Spleen (tissue), 11 donors: ENCODE measurements around the gene FN3KRP. TPM values are rescaled to one million over a fixed set of nuclear protein-coding genes. Genes with fewer than 3 reads are reported as not detected.
A peak's percentile ranks its signal among the peaks of the same experiment; 100 is the strongest.

Experiments
- DNase-seq: peaks from one replicate; pipeline ENCODE4 v3.0.0-alpha.2; 2020
- H3K27ac ChIP-seq, 8 donors: fragments of 200-600 bp; sonication (generic) in 7 of 8; 1 replicate in 4 of 8; 2 replicates in 4 of 8; pipeline versions ENCODE4 v1.5.0 to v1.8.0; 2016 to 2021; ENCODE audit warnings: inconsistent platforms in 4 of 8, mild to moderate bottlenecking in 4 of 8, moderate library complexity in 1 of 8
- H3K27me3 ChIP-seq, 7 donors: fragments of 200-600 bp; sonication (generic) in 6 of 7; replicated peaks in 1 of 7; 1 replicate in 4 of 7; 2 replicates in 3 of 7; pipeline versions ENCODE4 v1.5.0 to v1.8.0; 2016 to 2021; ENCODE audit warnings: inconsistent platforms in 3 of 7, mild to moderate bottlenecking in 1 of 7
- H3K36me3 ChIP-seq, 6 donors: fragments of 200-600 bp; sonication (generic) in 5 of 6; 1 replicate in 4 of 6; 2 replicates in 2 of 6; pipeline versions ENCODE4 v1.5.0 to v1.8.0; 2016 to 2021; ENCODE audit warnings: inconsistent platforms in 2 of 6
- H3K4me1 ChIP-seq, 6 donors: fragments of 200-600 bp; sonication (generic) in 5 of 6; 1 replicate in 3 of 6; 2 replicates in 3 of 6; pipeline versions ENCODE4 v1.5.0 to v1.8.0; 2016 to 2021; ENCODE audit warnings: inconsistent platforms in 3 of 6
- H3K4me3 ChIP-seq, 8 donors: fragments of 200-600 bp; sonication (generic) in 7 of 8; 1 replicate in 4 of 8; 2 replicates in 4 of 8; pipeline versions ENCODE4 v1.5.0 to v1.8.0; 2016 to 2021; ENCODE audit warnings: inconsistent platforms in 4 of 8, mild to moderate bottlenecking in 4 of 8, moderate library complexity in 2 of 8
- H3K9me3 ChIP-seq, 8 donors: fragments of 200-600 bp; sonication (generic) in 7 of 8; 1 replicate in 4 of 8; 2 replicates in 4 of 8; pipeline versions ENCODE4 v1.5.0 to v1.8.0; 2016 to 2021; ENCODE audit warnings: inconsistent platforms in 4 of 8
- CTCF ChIP-seq, 11 experiments: fragments of 200-600 bp in 7 of 11; fragments of 450-650 bp in 4 of 11; sonication (generic) in 4 of 11; IDR thresholded peaks in 8 of 11; conservative IDR thresholded peaks in 3 of 11; 1 replicate in 7 of 11; 2 replicates in 4 of 11; pipeline versions ENCODE4 v1.4.0 to v1.8.0; 2016 to 2021; ENCODE audit warnings: antibody characterized with exemption in 11 of 11, inconsistent platforms in 4 of 11, mild to moderate bottlenecking in 1 of 11
- POLR2A ChIP-seq, 3 donors: fragments of 450-650 bp; IDR thresholded peaks; one replicate each; pipeline ENCODE4 v1.5.1; 2017; ENCODE audit warnings: antibody characterized with exemption in 3 of 3, mild to moderate bottlenecking in 1 of 3
- POLR2AphosphoS5 ChIP-seq, 3 donors: sonication (generic); formaldehyde crosslinking; IDR thresholded peaks; one replicate each; pipeline ENCODE4 v1.5.1; 2017; ENCODE audit warnings: antibody characterized with exemption in 3 of 3
- WGBS, 5 donors: extraction: QIAGEN DNeasy Blood & Tissue Kit in 3 of 5; methylation state at CpG; one replicate each; pipeline versions ENCODE4 v1.1.5 to v1.1.7; 2013 to 2018; 5-methylcytosine and 5-hydroxymethylcytosine counted together
- intact Hi-C: fragments of 100-400 bp; cut with DNase I; formaldehyde crosslinking; loops from one replicate; pipeline ENCODE4 v1.15.0; 2023; ENCODE audit warnings: low total_unique reads
- microRNA-seq, 3 donors: library from miRNA; unstranded; fragments of <30 nt; microRNA quantifications; one replicate each; pipeline versions ENCODE4 to v1.1.0, GENCODE V29; 2019 to 2020
- polyA plus RNA-seq, 3 donors: library from polyadenylated mRNA; stranded (reverse); fragments of 200-250 nt; gene quantifications; one replicate each; pipeline ENCODE4 v1.2.1, GENCODE V29; 2013
- small RNA-seq, 4 donors: library from RNA; depleted of rRNA; stranded (forward); fragments of <200 nt; gene quantifications; one replicate each; pipeline ENCODE3, GENCODE V24; 2016
- total RNA-seq, 7 donors: library from RNA; depleted of rRNA in 3 of 7; stranded (reverse); fragments of >200 nt in 3 of 7; fragmentation: NEBNext Ultra II Directional in 4 of 7; extraction: Animal tissue kit (Norgen Biotek cat#: 25700) in 4 of 7; gene quantifications; one replicate each; pipeline versions ENCODE4 v1.1.0 to v1.2.1, GENCODE V29; 2016 to 2021
- donor health status: healthy with polysubstance abuse.
- donor health status: DM: no; HTN: no; CAD: no; lungs with moderate emphysema.
- donor health status: DM: no; HTN: no; CAD: no.
- donor health status: Bipolar disorder and iron deficiency.
- donor health status: healthy.
- donor health status: DM: no; HTN: no; CAD: no.
- donor health status: DM: yes; HTN: yes; CAD: no.

The FN3KRP gene
- total and polyA plus RNA-seq, 10 donors: 16.3 to 35.1 (median 24.8) TPM

DNA sequence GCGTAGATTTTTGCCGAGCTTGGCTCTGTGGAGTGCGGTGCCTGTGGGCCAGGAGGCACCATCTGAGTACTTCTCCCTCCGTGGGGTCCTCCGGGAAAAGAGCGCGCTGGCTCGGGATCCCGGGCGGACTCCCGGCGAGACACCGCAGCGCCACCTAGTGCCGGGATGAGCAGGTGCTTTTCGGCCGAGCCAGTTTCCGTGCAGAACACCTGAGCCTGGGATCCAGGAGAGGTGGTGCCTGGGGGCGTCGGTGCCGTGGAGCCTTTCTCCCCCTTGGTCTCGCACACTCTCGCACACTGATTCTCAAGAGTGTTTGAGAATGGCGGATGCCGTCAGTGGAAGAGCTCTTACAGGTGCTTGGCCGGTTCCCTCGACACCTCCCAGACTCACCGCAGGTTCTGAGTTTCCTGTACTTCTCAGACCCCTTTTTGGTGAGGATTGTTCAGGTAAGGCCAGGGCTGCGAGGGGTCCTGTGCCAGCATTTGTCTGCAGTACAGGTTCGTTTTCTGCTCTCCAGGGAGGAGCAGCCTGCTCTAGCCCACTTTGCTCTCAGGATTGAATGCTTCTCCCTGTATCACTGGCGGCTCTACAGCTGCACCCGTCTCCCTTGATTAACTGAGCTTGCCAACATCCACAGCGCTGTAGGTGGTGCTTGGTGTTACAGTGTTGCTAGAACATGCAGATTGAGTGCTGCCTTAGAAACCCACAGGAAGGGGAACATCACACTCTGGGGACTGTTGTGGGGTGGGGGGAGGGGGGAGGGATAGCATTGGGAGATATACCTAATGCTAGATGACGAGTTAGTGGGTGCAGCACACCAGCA, 58.7 kb downstream of the FN3KRP start:
- TF ChIP-seq CTCF (IDR thresholded peaks at IDR 0.05 in 8 of 11, conservative IDR thresholded peaks at IDR 0.05 in 3 of 11) (peak; percentile 44 to 86 (median 73)), POLR2AphosphoS5 (IDR thresholded peaks at IDR 0.05) (peak in 2 of 3 donors; percentile 34 to 50), POLR2A (IDR thresholded peaks at IDR 0.05) (no peak)

DNA sequence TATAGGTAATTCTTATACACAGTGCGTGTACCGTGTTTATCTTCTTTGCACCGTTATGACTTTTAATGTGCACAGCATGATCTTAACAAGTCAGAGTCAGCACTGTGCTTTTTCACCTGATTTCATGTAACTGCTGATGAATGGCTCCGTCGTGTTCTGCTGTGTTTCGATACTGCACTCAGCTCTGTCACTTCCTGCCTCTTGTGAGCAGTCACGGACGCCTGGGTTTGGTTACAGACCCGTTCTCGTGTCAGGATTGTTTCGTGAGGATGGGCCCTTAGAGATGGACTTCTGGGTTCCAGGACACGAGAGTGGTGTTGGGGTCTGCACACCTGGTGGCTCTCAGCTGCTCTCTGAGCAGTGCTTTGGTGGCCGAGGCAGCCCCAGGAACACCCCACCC, 59.9 kb downstream of the FN3KRP start:
- intact Hi-C loops: no loop called here
- WGBS, 5 donors: 73 to 82% (median 79%) methylated on average over 13 of the region's 13 CpGs
- H3K27ac ChIP-seq: peak overlapping the region in 3 of 8 donors; percentile 11 to 44 (median 43)

More for the DNA sequence above, 58.7 kb downstream of the FN3KRP start:
- WGBS, 5 donors: 34 to 51% (median 39%) methylated on average over 33 to 34 of the region's 34 CpGs
- intact Hi-C loops: no loop called here
- Histone ChIP-seq H3K4me1 (peaks cover 0 to 37% (median 26%) of the 10 kb centered on the region in 6 donors), H3K9me3 (no peaks in the 10 kb centered on the region), H3K27me3 (no peaks in the 10 kb centered on the region), H3K36me3 (peaks cover 0 to 42% (median 8%) of the 10 kb centered on the region in 6 donors), H3K4me3 (peak overlapping the region in 4 of 8 donors; percentile 1 to 28 (median 18)), H3K27ac (peak overlapping the region in 6 of 8 donors; percentile 2 to 71 (median 40))
- DNase-seq: peak; percentile 87

More for the DNA sequence above, 59.9 kb downstream of the FN3KRP start:
- TF ChIP-seq POLR2A (IDR thresholded peaks at IDR 0.05) (no peak), POLR2AphosphoS5 (IDR thresholded peaks at IDR 0.05) (no peak)
- no peaks in the 10 kb centered on the region for H3K9me3 ChIP-seq
- no peaks in the 10 kb centered on the region for H3K27me3 ChIP-seq
- DNase-seq: no peak
- H3K36me3 ChIP-seq: peaks cover 0 to 36% (median 8%) of the 10 kb centered on the region in 6 donors
- H3K4me1 ChIP-seq: peaks cover 0 to 50% (median 31%) of the 10 kb centered on the region in 6 donors
- H3K4me3 ChIP-seq: no peak overlapping the region

Small RNA genes within 50 kb of the gene (microRNA-seq; reads per million reads assigned to microRNA genes)
- gene MIR4525: 0.35 to 0.85 (median 0.72) reads per million in 3 donors

Small RNA genes within 50 kb of the gene (small RNA-seq; reads per million reads assigned to genes)
- gene MIR4525: 0 to 0.14 (median 0) reads per million in 4 donors

Other genes starting within 250 kb of the FN3KRP start
- gene FOXK2, start 197.0 kb upstream of the FN3KRP start, total RNA-seq: 10 to 100 TPM; 39.9 to 55.1 (median 45.6) TPM
- 10 to 100 TPM; 10.4 to 16.7 (median 12.4) TPM for gene FOXK2, start 197.0 kb upstream of the FN3KRP start, polyA plus RNA-seq
- gene WDR45B, start 68.3 kb upstream of the FN3KRP start, total RNA-seq: 10 to 100 TPM; 62.6 to 80.2 (median 67.0) TPM
- gene WDR45B, start 68.3 kb upstream of the FN3KRP start, polyA plus RNA-seq: 10 to 100 TPM; 30.9 to 52.7 (median 34.9) TPM
- gene RAB40B, start 18.0 kb upstream of the FN3KRP start, total RNA-seq: 10 to 100 TPM in 2 of 7 donors, 1 to 10 TPM in 5; 4.1 to 13.6 (median 5.5) TPM
- 1 to 10 TPM; 5.3 to 8.6 (median 8.5) TPM for gene RAB40B, start 18.0 kb upstream of the FN3KRP start, polyA plus RNA-seq
- 10 to 100 TPM in 2 of 7 donors, 1 to 10 TPM in 5; 1.4 to 14.1 (median 6.6) TPM for gene FN3K, start 18.9 kb downstream of the FN3KRP start, total RNA-seq
- gene FN3K, start 18.9 kb downstream of the FN3KRP start, polyA plus RNA-seq: 1 to 10 TPM; 1.7 to 3.4 (median 2.1) TPM
- gene TBCD, start 35.4 kb downstream of the FN3KRP start, total RNA-seq: 100 to 1,000 TPM in 3 of 7 donors, 10 to 100 TPM in 4; 55.6 to 149 (median 84.5) TPM
- 100 to 1,000 TPM; 117 to 207 (median 195) TPM for gene TBCD, start 35.4 kb downstream of the FN3KRP start, polyA plus RNA-seq
- under 1 TPM in 2 of 7 donors, not detected in 5; 0.12 to 0.13 TPM for gene ZNF750, start 123.3 kb downstream of the FN3KRP start, total RNA-seq
- under 1 TPM; 0.05 to 0.16 (median 0.15) TPM for gene ZNF750, start 123.3 kb downstream of the FN3KRP start, polyA plus RNA-seq